ENCODE results near the gene TMTC4.

DNA sequence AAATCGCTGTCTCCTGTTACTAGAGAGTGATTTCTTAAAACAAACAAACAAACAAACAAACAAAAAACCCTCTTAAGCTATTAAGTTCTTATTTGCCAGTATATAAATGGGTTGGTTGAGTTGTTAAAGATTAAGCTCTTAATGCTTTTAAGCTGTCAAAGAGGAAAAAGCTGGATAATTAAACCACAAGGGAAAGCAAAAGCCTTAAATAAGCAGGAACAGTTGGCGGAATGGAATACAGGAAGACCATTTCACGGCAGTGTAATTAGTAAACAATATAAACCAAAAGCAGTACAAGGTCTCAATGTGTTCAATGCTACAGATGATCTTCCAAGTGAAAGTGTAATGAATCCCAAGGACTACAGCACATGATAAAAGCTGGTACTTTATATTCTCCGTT lies 53.8 kb downstream of the TMTC4 start:
- TF ChIP-seq, protein P1, sequence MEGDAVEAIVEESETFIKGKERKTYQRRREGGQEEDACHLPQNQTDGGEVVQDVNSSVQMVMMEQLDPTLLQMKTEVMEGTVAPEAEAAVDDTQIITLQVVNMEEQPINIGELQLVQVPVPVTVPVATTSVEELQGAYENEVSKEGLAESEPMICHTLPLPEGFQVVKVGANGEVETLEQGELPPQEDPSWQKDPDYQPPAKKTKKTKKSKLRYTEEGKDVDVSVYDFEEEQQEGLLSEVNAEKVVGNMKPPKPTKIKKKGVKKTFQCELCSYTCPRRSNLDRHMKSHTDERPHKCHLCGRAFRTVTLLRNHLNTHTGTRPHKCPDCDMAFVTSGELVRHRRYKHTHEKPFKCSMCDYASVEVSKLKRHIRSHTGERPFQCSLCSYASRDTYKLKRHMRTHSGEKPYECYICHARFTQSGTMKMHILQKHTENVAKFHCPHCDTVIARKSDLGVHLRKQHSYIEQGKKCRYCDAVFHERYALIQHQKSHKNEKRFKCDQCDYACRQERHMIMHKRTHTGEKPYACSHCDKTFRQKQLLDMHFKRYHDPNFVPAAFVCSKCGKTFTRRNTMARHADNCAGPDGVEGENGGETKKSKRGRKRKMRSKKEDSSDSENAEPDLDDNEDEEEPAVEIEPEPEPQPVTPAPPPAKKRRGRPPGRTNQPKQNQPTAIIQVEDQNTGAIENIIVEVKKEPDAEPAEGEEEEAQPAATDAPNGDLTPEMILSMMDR (tag by site-specific recombination; IDR thresholded peaks at IDR 0.05), result no peak
- no peak for TF ChIP-seq ZBTB1 (tag by site-specific recombination; IDR thresholded peaks at IDR 0.05)
- no peak for TF ChIP-seq ZNF658 (tag by site-specific recombination; IDR thresholded peaks at IDR 0.05)
- TF ChIP-seq ZNF704 (tag by site-specific recombination; IDR thresholded peaks at IDR 0.05), result no peak
- no peak for TF ChIP-seq ATF2 (tag by site-specific recombination; IDR thresholded peaks at IDR 0.05; ENCODE audit: low read depth)
